ENCODE measurements around the gene TGFA.

TGFA gene

DNA sequence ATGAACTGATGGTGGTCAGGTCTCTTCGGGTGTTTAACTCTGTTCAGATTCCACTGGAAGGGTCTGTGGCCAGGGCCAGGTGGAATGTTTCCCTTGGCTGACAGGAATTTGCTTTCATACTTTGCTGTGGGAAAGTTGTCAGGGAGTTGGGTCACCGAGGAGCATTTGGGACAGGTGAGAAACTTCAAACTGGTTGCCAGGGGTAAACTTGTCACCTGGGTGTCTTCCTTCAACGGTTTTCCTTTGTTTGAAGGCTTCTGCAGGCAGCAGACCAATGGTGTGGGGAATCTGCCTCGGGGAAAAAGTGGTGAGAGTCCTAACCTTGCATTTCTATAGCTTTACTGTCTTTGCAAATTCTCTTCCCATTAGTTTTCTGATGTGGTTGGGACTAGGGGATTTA, 92.2 kb downstream of the TGFA start:
- DNase-seq = no peak

DNA sequence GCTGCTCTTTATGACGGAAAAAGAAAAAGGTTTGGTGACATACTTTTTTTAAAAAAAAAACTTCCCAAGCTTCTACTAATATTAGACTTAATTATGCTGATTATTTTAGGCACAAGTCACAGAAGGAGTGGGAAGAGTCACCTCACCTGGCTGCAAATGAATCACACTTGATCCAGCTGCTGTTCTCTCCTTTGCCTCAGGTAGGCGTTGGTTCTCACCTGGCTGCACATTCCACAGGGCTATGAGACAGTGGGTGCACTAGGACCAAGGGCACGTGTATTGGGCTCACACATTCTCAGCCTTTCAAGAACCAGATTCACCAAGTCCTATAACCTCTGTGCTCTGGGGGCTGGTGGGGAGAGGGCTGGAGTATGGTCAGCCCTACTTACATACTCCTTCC, 93.3 kb downstream of the TGFA start:
- no peak for DNase-seq

DNA sequence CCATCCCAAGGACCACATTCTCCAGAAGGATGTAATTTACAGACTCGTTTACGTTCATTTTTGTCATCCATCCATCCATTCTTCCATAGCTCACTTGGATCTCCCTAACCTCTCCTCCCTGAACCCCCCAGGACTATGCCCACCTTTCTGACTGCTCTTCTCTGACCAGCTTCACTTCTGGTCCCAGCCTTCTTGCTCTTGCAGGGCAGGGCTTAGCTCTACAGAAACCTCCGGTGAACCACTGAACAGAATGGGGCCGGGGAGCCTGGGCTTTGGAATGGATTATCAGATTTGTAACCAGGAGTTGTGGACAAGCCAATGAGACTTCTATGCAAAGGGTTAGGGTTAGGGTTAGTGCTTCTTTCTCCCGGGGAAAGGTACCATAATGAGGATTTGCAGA, 95.0 kb downstream of the TGFA start:
- DNase-seq = no peak

DNA sequence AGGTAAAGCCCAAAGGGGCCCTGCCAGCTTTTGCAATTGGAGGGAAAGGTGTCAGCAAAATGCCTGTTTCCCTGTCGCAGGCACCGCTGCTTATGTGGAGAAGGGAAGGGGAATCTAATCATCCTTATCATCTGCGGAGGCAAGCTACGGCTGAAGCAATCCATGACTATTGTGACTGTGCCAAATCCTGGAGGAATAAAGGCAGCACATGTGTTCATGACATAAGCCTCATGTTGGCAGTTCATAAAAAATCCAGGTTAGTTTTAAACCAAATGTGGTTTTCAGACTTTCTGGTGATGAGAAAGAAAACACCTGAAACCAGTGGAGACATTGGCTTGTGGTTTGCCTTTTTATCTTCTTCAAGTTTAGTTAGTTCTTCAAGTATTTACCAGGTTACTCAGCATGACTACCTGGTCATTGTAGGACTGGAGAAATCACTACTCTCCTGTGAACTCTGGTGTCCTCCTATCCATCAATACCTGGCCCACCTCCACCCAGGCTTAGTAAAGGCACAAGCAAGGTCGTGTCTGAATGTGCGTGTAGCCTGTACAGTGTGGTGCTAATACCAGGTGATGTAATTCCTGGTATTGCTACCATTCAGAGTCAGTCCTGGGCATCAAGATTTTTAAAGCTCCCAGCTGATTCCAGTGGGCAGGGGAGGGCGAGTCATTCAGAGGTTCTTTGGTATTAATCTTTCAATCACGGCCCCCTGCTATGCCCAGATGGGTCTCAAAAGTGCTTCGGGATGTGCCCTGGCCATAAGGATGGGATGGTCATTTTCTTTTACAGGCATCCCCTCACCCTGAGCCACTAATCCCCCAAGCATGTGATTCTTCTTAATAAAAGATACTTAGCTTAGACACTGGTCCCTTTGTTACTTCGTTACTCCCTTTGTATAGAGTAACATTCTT, 96.8 kb downstream of the TGFA start:
- no peak for DNase-seq

DNA sequence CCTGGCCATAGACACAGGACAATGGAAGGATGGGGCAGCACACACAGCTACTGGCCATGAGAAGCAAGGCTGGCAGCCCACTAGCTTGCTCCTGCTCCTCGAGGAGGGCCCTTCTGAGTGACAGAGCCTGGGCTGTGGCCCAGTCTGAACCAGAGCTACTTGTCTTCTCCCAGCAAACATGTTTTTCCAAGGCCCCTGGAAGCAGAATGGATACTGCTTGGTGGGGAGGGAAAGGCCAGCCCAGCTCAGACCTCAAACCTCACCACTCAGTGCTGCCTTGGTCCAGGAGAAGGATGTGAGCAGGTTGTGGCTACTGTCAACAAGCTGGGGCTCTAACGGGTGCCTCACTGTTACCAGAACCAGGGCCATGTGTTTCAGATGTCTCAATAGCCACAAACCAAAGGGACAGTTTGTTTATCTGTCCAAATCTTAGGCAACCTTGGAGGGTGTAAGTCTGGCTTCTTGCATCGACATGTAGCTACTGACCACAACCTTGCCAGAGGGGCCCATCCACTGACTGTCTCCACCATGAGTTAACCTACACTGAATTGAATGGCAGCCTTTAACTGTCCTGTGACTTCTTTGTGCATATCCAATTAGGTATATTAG, 98.6 kb downstream of the TGFA start:
- no peak for DNase-seq

DNA sequence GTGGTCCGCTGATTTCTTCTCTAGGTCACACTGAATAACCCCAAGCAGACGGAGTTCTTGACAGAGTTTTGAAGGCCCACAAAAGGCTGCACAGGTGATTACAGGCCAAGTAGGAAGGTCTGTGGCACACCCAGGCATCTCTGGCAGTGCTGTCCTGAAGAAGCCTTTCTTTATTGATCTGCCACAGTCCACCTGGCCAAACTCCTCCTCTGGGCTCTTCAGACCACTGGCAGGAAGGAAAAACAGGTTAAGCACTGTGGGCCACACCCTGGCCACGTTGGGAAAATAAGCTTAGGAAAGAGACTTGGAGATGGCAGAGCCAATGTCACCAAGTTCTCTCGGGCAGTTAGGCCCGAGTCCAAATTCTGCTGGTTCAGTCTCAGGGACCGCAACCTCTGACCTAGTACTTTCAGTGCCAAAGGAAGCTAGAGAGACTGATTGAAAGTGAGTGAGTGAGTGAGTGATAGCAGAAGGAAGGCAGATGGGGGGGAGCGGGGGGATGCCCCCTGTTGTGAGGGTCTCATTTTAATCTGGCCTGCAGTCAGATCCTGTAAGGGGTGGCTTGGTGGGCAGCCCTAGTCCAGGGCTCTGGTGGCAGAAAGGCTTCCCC, 102.9 kb downstream of the TGFA start:
- DNase-seq = no peak

DNA sequence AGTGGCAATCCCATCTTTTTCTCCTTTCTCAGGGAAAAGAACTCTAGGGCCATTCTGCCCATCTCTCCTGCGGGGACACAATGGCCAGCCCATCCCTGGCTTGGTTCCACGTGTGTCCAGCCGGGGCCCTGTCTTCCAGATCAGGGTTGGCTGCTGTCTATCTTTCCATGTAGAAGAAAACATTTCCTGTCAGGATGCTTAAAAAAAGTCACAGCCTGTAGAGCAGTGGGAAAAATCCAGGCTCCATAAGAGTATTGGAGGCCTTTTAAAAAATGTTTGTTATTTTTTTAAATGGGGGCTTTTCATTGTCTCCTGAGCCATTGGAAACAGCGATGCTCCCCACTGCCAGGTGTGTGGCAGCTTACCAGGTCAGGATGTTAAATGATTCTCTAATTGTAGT, 105.6 kb downstream of the TGFA start:
- no peak for DNase-seq

DNA sequence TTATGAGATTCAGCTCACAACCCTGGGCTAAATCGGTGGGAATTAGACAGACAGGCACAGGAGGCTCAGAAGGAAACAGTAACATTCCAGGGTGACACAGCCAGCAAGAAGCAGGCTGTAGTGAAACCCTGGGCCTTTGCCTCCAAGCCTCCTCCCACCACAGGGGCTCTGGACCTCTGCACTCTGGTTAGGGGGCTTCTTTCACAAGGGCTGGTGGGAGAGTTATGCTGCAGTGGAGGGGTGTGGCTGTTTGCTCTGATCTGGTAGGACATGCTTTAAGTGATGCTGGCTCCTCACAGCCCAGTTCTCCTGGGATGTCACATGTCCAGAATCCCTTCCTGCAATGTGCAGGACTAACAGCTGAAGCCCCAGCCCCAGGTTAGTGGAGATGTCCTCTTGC, 109.9 kb downstream of the TGFA start:
- DNase-seq = no peak

DNA sequence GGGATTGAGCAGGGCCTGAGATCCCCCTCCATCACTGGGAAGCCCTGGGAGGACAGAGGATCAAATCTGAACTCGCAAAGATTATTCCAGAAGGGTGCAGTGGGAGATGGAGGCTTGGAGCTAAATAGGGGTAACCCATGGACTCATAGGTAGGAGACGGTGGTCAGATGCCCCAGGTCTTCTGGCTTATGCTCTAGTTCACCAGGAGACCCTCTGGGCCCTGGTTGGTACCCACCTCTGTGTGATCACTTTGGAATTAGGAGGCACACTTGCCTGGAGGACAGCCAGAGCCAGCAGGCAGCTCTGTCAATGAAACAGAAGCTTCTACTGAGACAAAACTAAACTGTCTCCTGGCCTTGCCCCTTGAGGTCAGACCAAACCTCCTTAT, 110.6 kb downstream of the TGFA start:
- no peak for DNase-seq

DNA sequence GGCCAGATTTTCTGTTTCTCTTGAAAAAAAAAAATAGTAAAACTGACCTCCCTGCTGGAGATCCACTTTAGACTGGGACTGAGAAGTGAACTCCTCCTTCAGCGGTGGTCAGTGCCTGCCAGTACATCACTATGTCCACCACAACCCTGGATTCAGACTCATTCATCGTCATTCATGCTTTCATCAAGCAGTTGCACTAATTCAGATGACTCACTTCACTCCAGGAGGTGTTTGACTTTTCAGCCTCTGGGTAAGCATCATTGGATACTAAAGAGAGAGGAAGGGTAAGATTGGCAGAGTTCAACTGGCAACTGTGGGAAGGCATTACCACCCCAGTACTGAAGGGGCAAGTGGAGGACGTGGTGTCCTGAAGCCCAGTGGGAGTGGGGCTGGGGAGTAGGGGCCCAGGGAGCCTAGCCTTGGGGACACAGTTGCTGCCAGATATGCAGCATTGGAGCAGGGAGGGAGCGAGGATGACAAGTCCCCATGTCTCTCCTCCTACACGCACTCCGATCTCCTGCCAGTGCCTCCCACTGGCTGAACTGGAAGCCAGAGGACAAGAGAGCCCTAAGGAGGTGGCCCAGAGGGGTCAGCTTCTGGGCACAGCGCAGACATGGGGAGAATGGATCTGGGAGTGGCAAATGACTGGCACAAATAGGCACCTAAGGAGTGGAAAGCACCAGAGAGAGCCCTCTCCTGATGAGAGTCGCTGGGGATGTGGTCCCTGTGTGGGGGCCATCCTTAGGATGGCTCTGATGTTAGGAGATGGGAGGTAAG, 111.1 kb downstream of the TGFA start:
- DNase-seq = no peak

DNA sequence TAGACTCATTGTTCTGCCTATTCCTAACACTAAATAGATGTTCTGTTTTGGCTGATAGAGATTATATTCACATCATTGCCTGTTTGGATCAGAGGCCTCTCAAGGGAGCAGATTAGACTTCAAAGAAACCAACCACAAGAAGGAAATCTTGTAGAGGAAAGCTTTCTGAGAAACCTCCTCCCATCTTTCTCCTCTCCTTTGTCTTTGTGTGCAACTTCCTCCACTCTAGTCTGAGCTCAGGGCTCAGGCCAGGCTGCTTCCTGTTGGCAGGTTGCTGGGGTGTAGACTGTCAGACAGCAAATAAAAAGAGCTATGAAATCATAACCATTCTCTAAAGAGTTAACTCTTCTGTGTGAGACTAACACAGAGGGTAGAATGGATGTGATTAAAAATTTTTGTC, 113.0 kb downstream of the TGFA start:
- DNase-seq = no peak

DNA sequence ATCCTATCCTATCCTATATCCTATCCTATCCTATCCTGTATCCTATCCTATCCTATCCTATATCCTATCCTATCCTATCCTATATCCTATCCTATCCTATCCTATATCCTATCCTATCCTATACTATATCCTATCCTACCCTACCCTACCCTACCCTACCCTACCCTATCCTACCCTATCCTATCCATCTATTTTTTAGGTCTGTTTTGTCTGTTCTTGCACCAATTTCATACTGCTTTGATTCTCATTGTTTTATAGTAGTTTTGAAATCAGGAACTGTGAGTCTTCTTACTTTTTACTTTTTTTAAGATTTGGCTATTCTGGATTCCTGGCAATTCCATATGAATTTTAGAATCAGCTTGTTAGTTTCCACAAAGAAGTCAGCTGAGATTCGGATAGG, 118.5 kb downstream of the TGFA start:
- no peak for DNase-seq

DNA sequence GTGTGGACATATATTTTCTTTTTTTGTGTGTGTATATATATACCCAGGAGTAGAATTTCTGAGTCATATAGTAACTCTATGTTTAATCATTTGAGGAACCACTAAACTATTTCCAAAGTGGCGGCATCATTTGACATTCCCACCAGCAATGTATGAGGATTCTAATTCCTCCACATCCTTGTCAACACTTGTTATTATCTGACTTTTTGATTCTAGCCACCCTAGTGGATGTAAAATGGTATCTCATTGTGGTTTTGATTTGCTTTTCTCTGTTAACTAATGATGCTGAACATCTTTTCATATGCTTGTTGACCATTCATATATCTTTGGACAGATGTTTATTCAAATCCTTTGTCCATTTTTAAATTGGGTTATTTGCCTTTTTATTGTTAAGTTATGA, 120.3 kb downstream of the TGFA start:
- no peak for DNase-seq

DNA sequence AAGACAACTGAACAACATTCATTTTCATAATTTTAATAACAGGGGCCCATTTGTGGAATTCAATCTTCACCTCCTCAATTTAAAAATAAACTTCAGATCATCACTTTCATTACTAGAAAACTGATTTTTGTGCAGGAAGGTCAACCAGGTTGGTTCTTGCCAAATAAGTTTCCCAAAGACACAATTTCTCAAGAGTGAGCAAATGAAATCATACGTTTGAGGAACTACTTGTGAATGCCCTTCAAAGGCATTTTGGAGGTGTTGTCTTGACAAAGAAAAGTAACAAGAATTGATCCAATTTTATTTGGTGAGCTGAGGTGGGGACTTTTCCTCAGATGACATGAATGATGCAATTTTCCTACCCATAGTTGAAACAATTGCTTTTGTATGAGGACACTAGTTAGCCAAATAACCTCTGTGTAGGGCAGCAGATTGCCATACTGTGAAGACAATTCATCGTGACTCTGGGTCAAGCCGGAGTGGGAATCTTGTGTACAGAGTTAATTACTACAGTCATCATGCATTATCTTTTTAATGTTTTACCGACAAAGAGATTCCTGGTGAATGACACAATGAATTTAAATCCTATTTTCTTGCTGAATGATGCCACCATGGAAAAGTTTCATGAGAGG, 121.8 kb downstream of the TGFA start:
- no peak for DNase-seq

DNA sequence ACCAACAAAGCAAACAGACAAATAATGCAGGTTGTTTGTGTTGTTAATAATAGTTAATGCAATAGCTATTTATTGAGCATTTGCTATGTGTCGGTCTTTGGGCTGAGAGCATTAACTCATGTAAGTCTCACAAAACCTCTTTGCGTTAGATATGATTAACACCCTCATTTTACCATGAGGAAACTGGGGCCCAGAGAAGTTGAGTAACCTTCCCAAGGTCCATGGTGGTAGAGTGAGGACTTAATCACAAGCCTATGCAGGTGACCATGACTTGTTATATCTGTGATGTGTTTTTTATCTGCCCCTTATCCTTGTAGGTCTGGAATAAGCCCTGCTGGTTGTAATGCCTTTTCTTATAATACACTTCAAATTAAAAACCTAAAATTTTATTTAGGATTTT, 127.3 kb downstream of the TGFA start:
- DNase-seq = no peak

DNA sequence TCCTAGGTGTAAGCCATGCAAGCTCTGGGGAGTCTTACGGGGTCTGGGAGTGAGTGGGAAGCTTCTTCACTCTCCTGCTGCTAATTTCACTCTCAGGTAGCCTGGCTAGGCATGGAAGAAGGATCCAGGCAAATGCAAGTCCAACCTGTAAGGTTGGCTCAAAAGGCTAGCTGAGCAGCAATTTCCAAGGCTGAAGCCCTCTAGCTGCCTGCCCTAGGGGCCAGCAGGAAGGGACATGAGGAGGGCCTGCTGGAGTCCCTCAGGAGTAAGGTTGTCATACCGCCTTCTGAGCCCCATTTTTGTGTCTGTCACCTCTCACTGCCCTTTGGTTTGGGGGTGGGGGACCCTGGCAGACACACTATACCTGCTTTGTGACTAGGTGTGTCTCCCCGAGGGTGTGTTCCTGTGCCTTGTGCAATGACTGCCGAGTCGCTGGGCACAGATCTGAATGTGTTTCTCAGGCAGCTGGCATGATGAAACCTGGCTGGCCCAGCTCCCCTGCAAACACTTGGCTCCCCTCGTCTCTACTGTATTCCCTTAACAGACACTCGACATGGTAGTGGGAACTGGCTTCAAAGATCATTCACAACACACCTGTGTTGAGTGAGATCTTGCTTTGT, 127.8 kb downstream of the TGFA start:
- DNase-seq = no peak

DNA sequence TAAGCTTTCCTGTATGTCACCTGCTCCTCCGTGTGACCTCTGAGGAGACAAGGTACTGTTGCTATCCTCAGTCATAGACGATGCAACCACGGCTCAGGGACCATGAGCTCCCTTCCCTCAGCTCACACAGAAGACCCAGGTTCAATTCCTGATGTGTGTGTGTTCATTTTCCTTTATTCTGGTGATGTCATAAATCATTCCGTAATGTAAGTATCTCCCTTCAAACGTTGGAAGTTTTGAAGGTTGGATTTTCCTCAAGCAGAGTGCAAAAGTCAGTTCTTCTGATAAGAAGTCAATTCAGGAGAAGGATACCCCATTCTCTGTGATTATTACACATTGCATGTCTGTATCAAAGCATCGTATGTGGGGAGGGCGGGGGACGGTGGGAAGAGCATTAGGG, 132.9 kb downstream of the TGFA start:
- no peak for DNase-seq

DNA sequence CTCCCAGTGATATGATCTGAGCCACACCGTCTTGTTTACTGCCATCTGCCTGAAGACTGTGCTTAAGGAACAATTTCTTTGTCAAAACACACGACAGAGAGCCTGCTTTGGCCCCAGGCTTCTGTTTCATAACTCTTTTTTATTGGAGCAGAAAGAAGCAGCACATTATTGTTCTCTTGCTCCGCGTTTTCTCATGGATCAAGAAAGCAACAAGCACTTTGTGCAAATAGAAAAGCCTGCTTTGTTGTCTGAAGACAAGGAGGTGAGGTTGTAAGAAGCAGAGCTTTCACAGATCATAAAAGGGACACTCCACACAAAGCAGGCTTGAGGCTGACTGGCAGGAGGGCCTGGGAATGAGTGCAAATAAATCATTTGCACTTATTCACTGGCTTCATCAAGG, 133.5 kb downstream of the TGFA start:
- no peak for DNase-seq

DNA sequence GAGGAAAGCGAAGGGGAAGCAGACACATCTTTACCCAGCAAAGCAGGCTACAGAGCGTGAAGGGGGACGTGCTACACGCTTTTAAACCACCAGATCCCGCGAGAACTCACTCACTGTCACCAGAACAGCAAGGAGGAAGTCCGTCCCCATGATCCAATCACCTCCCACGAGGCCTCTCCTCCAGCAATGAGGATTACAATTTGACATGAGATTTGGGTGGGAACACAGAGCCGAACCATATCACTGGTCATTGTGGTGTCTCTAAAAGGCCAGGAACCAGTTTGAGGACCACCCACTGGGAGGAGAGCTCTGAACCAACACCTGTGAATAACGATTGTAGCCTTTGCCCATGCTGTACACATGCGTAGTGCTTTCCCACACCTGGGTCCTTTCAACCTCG, 135.1 kb downstream of the TGFA start:
- no peak for DNase-seq

DNA sequence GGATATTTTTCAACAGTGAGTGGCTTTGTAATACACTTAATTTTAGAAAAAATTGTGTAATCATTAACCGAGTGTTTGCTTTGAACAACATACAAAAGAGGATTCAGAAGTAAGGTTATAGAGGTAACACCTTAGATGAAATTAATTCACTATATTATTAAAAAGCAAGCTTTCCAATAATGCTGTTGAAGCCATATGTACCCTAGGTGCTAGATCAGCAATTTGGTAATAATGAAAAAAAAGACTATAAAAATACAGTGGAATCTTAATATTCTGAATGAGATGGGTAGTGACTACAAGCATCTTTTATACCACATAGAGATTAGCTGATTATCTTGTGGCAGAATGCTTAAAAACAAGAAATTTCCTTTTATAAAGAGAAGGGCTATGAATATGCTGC, 136.6 kb downstream of the TGFA start:
- no peak for DNase-seq

DNA sequence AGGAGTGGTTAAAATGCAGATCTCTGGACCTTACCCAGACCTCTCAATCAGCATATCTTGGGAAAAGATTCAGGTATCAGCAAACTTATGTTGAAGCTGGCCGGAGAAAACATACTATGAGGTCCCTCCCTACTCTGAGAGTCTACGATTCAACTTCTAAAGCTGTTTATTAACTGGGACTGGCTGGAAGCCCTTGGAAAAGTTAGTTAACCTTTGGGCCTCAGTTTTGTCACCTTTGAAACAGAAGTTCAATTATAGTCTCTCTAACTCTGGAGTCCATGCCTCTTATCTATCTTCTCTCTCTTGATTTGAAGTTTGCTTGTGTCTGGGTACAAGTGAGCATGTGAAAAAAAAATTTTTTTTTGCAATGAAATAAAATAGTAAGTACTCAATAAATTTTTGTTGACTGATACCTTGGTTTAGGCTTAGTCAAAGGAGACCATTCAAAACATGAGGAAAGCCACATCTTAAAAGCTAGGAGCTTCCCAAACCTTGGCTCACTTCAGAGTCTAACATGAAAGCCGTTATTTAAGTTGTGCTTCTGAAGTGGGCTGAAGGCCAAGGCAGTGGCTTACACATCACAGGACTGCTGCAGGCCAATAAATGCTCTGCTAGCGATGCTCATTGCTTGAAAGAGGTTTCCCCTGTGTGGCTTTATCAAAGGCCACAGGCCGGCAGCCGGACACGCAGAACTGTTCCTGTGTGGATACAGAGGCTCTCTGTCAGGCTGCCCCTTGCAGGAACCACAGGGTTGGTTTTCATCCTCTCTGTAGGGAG, 141.1 kb downstream of the TGFA start:
- DNase-seq = no peak
